Activated CD8-positive, alpha-beta memory T cell treated with anti-CD3 and anti-CD28 coated beads for 1 hour (primary cell): ENCODE data around the gene PCP4.

Experiments
- DNase-seq, 2 donors: peaks; one replicate each; pipeline ENCODE4 v3.0.0-alpha.2; 2020; ENCODE audit warnings: low read depth in 1 of 2; ENCODE audit errors: extremely low read depth in 1 of 2

The PCP4 gene

GRCh38 chr21:39915881-39916280 is 48.6 kb downstream of the PCP4 start:
- DNase-seq, result no peak

- DNase-seq, result no peak
Observed at GRCh38 chr21:39918558-39918957, 51.3 kb downstream of the PCP4 start.

GRCh38 chr21:39923476-39923875 is 56.2 kb downstream of the PCP4 start:
- DNase-seq, result no peak

- DNase-seq, result no peak
Observed at GRCh38 chr21:39924577-39925308, 57.5 kb downstream of the PCP4 start.

GRCh38 chr21:39927304-39927886 is 60.2 kb downstream of the PCP4 start:
- no peak for DNase-seq

- DNase-seq, result no peak
Observed at GRCh38 chr21:39932335-39932734, 65.1 kb downstream of the PCP4 start.

- DNase-seq, result no peak
Observed at GRCh38 chr21:39934895-39935294, 67.7 kb downstream of the PCP4 start.

- DNase-seq, result no peak
Observed at GRCh38 chr21:39935716-39936115, 68.5 kb downstream of the PCP4 start.

- no peak for DNase-seq
Observed at GRCh38 chr21:39938086-39938625, 70.9 kb downstream of the PCP4 start.

GRCh38 chr21:39946199-39946598 is 79.0 kb downstream of the PCP4 start:
- no peak for DNase-seq

GRCh38 chr21:39947031-39947430 is 79.8 kb downstream of the PCP4 start:
- DNase-seq, result no peak

GRCh38 chr21:39951183-39952101 is 84.2 kb downstream of the PCP4 start:
- no peak for DNase-seq

- DNase-seq, result no peak
Observed at GRCh38 chr21:39952265-39952664, 85.0 kb downstream of the PCP4 start.

- no peak for DNase-seq
Observed at GRCh38 chr21:39954570-39954969, 87.3 kb downstream of the PCP4 start.

- no peak for DNase-seq
Observed at GRCh38 chr21:39955326-39955725, 88.1 kb downstream of the PCP4 start.

- no peak for DNase-seq
Observed at GRCh38 chr21:39956586-39956985, 89.3 kb downstream of the PCP4 start.

GRCh38 chr21:39958731-39959130 is 91.5 kb downstream of the PCP4 start:
- DNase-seq, result no peak

GRCh38 chr21:39961251-39961650 is 94.0 kb downstream of the PCP4 start:
- DNase-seq, result no peak

GRCh38 chr21:39965026-39965425 is 97.8 kb downstream of the PCP4 start:
- DNase-seq, result no peak

- DNase-seq, result no peak
Observed at GRCh38 chr21:39966786-39967185, 99.5 kb downstream of the PCP4 start.

- no peak for DNase-seq
Observed at GRCh38 chr21:39968010-39968409, 100.8 kb downstream of the PCP4 start.
